Epithelial cell of prostate (primary cell): ENCODE data around the gene IQCH.

ENCODE experiments used
- DNase-seq: peaks from one replicate; pipeline ENCODE4 v3.0.0-alpha.2; 2011; ENCODE audit warnings: low read depth, low spot score
- H3K27ac ChIP-seq: fragments of 450-650 bp; 2 replicates; pipeline ENCODE4 v1.5.1; 2017; ENCODE audit warnings: mild to moderate bottlenecking

Gene IQCH

GRCh38 chr15:67296188-67296587, 41.6 kb downstream of the IQCH start:
- no peak for DNase-seq
- no peak overlapping the region for H3K27ac ChIP-seq

- no peak for DNase-seq
- no peak overlapping the region for H3K27ac ChIP-seq
Observed at GRCh38 chr15:67296684-67297083, 42.1 kb downstream of the IQCH start.

DNA sequence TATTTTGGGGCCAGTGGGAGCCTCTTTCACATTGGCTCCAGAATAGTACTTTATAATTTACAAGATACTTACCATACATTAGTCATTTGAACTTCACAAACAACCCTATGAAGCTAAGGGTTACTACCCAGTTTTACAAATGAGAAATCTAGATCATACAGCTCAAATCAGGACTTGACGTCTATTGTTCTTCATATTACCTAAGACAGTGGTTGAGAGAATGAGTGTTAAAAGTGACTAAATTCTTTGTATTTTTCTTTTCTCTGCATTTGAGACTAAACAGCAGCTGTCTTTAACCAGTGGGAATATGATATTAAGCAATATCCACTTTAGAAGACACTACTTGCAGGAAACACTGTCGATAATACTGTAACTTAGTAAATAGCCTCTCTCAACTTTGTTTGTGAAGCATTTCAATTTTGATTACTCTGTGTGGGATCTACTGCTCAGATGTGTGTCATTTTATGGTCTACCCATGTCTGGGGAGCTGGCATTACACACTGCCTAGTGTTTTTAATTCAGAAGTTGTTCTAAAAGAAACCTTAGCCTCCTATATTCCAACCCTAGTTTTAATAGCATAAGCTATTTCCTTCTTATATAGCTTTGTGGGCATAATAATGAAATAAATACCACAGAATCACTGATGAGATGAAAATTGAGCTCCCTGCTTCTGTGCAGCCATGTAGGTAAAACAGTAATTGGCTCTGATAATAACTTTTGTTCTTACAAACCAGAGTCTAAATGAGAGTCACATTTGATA, 45.9 kb downstream of the IQCH start:
- no peak for DNase-seq
- H3K27ac ChIP-seq: no peak overlapping the region

DNA sequence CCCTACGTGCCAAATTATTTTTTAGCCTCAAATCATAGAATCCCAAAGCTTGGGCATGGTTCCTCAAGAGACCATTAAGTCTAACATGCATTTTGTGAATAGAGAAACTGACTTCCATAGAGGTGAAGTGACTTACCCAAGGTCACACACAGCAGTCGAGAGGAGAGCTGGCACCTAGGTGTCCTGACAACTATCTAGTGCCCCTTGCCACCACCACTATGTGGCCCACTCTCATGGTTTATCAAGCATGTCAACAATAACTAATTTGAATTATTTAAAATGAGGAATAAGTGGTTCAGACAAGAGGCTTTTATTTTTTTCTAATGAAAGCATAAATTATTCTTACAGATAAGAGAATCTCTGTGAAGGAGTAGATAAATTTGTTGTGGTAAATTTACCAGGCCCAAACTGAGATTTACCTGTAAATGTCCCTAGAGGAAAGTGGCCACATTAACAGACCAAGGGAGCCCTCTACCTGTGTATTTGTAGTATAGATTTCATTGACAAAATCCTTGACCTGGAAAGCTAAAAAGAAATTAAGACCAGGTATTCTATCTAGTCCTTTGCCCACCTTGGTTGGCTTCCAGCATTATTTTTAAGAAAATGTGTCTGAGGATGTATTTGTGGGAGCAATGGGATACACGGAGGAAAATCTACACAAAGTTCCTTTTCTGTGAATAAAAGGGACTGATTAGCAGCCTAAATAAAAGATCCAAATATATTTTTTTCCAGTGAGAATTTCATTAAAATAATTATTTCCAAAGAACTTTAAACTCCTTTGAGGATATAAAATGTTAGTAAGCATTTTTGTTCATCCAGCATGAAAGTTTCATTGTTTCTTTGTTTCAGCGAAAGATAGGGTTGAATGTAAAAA, 49.1 kb downstream of the IQCH start:
- DNase-seq: peak; percentile 5
- H3K27ac ChIP-seq: no peak overlapping the region

DNA sequence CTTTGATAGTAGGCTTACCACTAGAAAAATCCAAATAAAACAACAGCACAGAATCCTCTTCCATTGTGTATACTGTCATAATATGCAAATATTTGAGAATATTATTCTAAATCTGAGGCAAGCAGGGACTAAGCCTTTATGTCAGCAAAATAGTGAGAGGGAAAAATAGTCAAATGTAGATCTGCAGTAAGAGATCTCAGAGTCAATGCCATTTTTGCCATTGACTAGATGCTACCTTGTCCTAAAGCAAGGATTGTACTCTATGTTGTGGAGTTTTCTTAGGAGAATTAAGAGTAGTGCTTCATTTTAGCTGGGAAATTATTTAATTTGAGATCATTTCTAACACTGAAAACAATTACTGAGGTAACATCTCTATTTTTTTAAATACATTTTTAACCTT, 50.2 kb downstream of the IQCH start:
- H3K27ac ChIP-seq: no peak overlapping the region
- DNase-seq: no peak

DNA sequence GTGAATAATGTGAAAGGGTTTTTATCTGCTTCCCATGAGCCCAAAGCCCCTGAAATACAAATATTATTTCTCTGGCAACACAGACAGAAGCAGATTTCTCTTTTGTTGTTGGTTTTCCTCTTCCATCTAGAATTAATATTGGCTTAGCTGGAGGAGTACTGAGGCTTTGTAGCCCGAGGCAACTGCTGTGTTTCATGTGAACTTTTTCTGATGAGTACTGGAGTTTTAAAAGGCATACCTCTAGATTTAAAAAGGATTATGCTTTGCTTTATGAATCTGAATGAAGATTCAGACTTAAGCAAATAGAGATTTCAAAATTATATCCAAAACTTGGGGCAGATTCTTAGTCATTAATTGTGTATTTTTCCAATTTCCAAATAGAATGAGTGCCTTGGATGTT, 50.9 kb downstream of the IQCH start:
- no peak for DNase-seq

GRCh38 chr15:67307156-67307555, 52.6 kb downstream of the IQCH start:
- no peak overlapping the region for H3K27ac ChIP-seq
- DNase-seq: no peak

More for the DNA sequence above, 50.9 kb downstream of the IQCH start:
- H3K27ac ChIP-seq: no peak overlapping the region

GRCh38 chr15:67307889-67308597, 53.5 kb downstream of the IQCH start:
- DNase-seq: no peak
- no peak overlapping the region for H3K27ac ChIP-seq

GRCh38 chr15:67311731-67312130, 57.1 kb downstream of the IQCH start:
- no peak for DNase-seq
- no peak overlapping the region for H3K27ac ChIP-seq

GRCh38 chr15:67319961-67320360, 65.4 kb downstream of the IQCH start:
- H3K27ac ChIP-seq: no peak overlapping the region
- no peak for DNase-seq

DNA sequence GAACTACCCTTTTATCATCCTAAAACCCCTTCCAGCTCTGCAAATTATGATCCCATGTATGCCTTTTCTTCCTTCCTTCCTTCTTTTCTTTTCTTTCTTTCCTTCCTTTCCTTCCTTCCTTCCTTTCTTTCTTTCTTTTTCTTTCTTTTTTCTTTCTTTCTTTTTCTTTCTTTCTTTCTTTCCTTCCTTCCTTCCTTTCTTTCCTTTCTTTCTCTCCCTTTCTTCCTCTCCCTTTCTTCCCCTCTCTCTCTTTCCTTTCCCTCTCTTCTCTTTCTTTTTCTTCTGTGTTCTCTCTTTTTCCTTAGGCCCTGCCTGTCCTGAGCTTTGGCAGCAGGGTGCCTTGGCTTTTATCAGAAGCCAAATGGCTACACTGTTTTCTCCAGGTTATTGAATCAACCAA, 66.8 kb downstream of the IQCH start:
- no peak overlapping the region for H3K27ac ChIP-seq

GRCh38 chr15:67322481-67322880, 67.9 kb downstream of the IQCH start:
- H3K27ac ChIP-seq: no peak overlapping the region
- no peak for DNase-seq

More for the DNA sequence above, 66.8 kb downstream of the IQCH start:
- DNase-seq: no peak

DNA sequence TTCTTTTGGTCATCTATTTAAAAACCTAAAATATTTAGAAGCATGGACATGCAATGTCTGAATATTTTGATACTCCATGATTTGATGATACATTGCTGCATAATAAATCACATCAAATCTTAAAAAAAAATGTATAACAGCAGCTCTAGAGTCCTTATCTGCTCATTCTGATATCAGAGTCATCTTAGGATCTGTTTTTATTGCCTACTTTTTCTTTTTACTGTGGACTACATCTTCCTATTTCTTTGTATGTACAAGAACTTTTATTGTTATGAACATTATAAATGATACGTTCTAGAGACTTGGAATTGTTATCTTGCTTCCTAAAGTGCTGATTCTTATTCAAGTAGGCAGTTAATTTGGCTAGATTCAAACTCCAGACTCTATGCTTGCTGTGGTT, 72.7 kb downstream of the IQCH start:
- no peak overlapping the region for H3K27ac ChIP-seq
- DNase-seq: no peak

DNA sequence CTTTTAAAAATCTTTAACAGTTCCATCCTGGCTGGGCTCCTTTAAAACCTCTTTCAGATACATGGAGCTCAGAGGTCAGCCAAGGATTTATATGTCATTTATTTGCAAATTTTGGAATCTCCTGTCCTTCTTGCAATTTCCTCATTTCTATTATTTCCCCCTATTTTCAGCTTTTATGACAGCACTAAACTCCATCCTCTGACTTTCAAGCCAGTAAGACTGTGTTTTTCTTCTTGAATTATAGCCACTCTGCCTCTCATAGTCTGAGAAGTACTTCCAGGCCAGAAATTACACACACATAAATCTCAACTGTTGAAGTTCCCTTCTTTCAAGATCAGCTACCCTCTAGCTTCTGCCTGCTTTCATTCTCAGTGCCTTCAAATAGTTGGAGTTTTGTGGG, 73.2 kb downstream of the IQCH start:
- no peak overlapping the region for H3K27ac ChIP-seq
- no peak for DNase-seq

DNA sequence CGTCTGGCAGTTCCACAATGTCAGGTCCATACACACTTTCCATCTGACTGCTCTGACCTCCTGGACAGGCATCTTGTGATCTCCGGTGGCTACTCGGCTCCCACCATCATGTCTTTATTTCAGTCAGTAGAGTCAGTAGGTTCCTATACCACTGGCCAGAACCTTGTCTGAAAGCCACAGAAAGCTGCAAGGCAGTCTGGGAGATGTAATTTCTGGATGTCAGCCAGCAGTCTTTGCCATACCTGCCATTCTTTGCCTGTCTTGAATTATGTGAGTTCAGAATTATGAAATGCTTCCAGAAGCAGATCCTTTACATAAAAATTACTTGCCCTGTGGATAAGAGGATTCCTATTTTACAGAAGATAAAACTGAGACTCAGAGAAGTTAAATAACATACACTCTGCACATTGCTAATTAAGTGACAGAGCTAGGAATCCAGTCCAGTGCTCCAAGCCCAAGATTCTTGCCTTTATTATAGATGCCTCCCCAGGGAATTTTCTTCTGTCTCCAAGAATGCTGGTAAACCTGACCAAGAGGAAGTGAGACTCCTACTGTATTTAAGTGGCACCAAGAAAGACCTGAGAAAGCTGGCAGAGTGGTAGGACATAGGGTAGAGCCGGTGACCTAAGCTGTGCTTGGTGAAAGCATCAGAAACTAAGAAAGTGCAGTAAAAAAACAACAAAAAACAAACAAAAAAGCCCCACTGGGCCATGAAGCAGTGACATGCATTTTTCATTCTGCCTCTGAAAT, 75.6 kb downstream of the IQCH start:
- DNase-seq: no peak
- no peak overlapping the region for H3K27ac ChIP-seq

- H3K27ac ChIP-seq: no peak overlapping the region
- DNase-seq: no peak
Observed at GRCh38 chr15:67331676-67332075, 77.1 kb downstream of the IQCH start.

- H3K27ac ChIP-seq: no peak overlapping the region
- no peak for DNase-seq
Observed at GRCh38 chr15:67335026-67335425, 80.4 kb downstream of the IQCH start.

GRCh38 chr15:67335534-67336222, 81.1 kb downstream of the IQCH start:
- DNase-seq: peak; percentile 12

GRCh38 chr15:67340630-67341029, 86.0 kb downstream of the IQCH start:
- DNase-seq: no peak
- no peak overlapping the region for H3K27ac ChIP-seq

More at GRCh38 chr15:67335534-67336222, 81.1 kb downstream of the IQCH start:
- H3K27ac ChIP-seq: no peak overlapping the region

DNA sequence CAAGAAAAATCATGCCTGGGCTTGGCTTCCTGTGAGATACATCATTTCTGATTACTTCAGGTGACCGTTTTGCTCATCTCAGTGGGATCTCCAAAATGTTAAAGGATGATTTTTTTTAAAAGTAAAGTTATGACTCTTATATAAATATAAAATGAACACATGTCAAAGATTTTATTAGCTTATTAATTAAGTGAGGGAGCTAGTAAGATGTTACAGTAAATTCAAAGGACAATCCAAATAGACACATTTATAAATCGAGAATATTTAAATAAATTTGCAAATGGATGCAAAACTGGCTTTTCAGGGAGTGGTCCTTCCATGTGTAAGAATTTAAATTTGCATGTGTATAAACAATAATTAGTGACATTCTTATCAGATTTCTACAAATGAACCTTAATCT, 87.0 kb downstream of the IQCH start:
- no peak for DNase-seq
- no peak overlapping the region for H3K27ac ChIP-seq
